Activated CD4-positive, alpha-beta T cell treated with anti-CD3 and anti-CD28 coated beads, Interleukin-2, amount 50 U/mL, for 4 hours (primary cell): ENCODE results near the gene SPON1.
"Not testable (repeated sequence)": the region's sequence is repeated elsewhere in the genome, so short reads cannot be mapped to it uniquely, and the experiment has no call there.

Experiments
- DNase-seq, 2 experiments: peaks; one replicate each; pipeline ENCODE4 v3.0.0-alpha.2; 2020

Gene SPON1

GRCh38 chr11:14136561-14136960, 174.0 kb downstream of the SPON1 start:
- DNase-seq: no peak

- DNase-seq: no peak
Measured at GRCh38 chr11:14137284-14137683, 174.8 kb downstream of the SPON1 start.

DNA sequence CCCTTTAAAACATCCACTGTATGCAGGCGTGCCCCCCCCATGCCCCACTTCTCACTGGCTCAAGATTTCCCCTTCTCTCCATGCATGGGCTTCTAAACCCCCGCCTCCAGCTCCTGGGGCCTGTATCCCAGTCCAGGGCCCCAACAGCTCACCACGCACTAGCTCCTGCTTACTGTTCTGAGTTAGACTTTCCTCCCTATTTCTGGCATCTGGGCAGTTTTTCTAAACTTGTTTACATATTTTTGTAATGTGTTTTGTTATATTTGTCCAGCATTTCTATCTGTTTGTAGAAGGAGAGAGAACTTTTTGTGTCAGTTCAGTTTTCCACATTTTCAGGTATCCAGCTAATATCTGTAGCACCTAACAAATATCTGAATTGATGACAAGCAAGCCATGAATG, 178.5 kb downstream of the SPON1 start:
- no peak for DNase-seq

GRCh38 chr11:14141676-14142075, 179.2 kb downstream of the SPON1 start:
- DNase-seq: no peak

GRCh38 chr11:14144934-14145333, 182.4 kb downstream of the SPON1 start:
- DNase-seq: no peak

GRCh38 chr11:14148653-14149273, 186.2 kb downstream of the SPON1 start:
- DNase-seq: no peak

DNA sequence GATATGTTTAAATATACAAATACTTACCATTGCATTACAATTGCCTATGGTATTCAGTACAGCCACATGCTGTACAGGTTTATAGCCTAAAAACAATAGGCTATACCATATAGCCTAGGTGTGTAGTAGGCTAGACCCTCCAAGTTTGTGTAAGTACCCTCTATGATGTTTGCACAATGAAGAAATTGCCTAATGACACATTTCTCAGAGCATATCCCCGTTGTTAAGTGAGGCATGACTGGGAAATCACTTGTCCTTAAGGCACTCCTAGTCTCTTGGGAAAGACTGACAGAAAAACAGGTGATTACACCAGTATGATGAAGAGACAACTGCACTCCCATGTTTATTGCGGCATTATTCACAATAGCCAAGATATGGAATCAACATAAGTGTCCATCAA, 187.2 kb downstream of the SPON1 start:
- no peak for DNase-seq

DNA sequence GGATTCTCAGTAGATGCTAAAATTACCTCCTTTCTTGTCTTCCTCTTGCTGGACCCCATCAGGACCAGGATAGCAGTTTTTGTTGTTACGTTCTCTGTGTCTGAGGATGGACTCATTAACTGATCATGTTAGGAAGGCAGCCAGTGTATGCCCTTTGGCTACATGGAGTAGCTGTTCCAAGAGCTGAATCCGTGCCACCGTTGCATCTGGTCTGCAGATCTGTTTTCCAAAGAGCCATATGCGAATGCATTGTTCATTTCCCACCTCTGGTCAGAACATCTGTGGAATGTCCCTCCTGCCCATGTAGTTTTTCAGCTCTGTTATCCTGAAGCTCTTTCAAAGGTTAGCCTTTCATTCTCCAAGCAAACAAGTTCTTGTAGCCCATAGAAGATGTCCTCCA, 188.4 kb downstream of the SPON1 start:
- no peak for DNase-seq

DNA sequence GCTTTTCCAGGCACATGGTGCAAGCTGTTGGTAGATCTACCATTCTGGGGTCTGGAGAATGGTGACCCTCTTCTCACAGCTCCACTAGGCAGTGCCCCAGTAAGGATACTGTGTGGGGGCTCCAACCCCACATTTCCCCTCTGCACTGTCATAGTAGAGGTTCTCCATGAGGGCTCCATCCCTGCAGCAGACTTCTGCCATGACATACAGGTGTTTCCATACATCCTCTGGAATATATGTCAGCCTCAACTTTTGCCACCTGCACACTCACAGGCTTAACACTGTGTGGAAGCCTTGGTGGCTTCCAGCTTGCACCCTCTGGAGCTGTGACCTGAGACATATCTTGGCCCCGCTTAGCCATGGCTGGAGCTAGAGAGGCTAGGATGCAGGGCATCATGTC, 191.6 kb downstream of the SPON1 start:
- DNase-seq: not testable (repeated sequence)

GRCh38 chr11:14158393-14158792, 195.9 kb downstream of the SPON1 start:
- no peak for DNase-seq

- DNase-seq: no peak
Measured at GRCh38 chr11:14163576-14163975, 201.1 kb downstream of the SPON1 start.

- DNase-seq: not testable (repeated sequence)
Measured at GRCh38 chr11:14173679-14174078, 211.2 kb downstream of the SPON1 start.

GRCh38 chr11:14179116-14179820, 216.7 kb downstream of the SPON1 start:
- DNase-seq: no peak

DNA sequence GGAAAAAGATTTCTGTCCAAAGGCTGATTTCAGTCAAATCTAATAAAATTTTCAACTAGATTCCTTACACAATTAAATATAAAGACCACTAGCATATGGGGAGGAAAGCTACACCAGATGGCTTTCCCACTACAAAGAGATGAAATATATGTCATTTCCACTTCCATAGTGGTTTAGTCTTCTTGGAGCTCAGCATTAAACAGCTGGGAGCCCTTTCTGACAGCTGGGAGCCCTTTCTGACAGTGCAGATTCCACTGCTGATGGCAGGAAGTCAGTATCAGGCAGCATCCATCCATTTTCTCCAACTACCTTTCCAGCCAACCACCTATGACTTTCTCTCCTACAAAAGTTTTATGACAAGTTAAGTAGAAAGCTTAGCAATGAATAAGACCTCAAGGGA, 218.6 kb downstream of the SPON1 start:
- DNase-seq: no peak

GRCh38 chr11:14182833-14183364, 220.4 kb downstream of the SPON1 start:
- no peak for DNase-seq

- no peak for DNase-seq
Measured at GRCh38 chr11:14184028-14184940, 221.8 kb downstream of the SPON1 start.

DNA sequence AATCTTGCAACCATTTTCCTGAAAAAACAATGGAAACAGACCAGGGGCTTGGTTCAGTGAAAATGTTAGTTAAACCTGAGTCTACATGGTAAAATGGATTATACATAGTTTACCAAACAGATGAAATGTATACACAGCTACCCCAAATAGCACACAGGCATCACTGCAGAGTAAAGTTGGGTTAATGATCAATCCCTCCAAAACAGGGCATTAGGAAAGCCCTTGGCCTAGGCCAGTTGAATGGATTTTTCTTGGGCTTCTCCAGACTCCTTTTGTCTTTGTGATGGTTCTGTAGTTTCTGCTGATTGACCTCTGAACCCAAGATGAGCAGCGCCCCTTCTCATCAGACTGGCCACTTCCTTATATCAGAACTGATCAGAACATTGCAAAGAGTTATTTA, 222.9 kb downstream of the SPON1 start:
- no peak for DNase-seq

DNA sequence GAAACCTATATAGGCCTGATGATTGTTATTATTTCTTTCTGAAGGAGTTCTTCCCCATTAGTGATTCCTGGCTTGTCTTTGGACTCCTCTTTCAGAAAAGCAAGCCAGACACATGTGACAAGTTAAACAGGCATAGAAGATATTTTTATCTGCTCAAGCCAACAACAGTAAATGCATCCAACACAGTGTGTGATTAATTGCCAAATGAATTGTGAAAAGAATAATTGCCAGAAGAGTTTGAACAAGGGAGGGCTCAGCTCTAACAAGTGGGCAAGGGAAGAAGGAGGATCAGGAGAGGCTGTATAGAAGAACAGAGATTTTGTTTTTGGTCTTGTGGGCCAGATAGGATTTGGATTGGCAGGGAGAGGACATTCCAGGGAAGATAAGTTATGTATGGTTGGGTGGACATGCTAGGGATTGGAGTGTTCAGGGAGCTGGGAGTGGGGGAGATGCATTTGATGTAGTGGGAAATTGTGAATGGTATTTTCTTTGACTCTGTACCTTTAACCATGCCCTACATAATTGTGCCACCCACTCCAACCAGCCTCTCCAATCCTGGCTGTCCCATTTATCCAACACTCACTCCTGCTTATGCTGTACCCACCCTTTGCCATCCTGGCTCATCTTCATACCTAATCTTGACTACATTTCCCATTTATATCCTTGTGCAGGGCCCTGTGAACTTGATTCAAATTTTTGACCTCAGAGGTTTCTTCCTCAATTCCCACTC, 223.7 kb downstream of the SPON1 start:
- DNase-seq: no peak

DNA sequence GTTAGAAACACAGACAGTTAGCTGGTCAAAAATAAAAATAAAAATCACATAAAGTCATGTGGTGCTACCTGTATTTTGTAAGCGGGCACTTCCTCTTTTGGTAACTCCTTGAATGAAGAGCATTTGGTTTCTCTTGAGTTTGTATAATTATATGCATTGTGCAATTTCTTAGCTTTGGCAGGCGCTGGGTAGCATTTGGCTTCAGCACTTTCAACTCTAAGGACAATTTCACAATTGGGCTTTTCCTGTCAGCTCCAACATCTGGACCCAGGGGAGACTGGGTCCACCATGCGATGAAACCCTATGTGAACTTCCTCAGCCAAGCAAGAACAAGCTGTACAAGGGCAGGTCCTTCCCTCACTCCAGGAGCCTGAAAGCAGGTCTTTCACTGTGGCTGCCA, 227.4 kb downstream of the SPON1 start:
- no peak for DNase-seq

GRCh38 chr11:14190992-14191778, 228.7 kb downstream of the SPON1 start:
- DNase-seq: no peak

DNA sequence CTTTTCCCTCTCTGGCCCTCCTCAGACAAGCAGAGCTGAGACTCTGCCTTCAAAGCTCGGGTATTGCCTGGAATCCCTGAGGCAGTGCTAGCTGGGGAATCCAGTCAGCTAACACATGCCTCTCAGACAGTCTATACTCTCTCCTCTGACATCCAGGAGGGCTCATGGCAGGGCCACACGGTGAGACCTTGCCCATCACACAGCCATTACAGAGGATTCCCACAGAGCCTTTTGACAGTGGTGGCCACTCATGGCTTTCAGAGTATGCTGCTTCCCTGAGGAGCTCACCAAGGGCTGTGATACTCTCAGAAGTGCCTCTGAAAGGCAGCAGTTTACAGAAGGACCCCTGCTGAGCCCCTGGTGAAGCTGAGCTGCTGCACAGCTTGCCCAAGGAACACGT, 231.1 kb downstream of the SPON1 start:
- no peak for DNase-seq
